T-helper 9 cell (primary cell): Measurements from ENCODE around the gene KCNH3.
"Not testable (repeated sequence)": the region's sequence is repeated elsewhere in the genome, so short reads cannot be mapped to it uniquely, and the experiment has no call there.

Source experiments
- DNase-seq: peaks from one replicate; pipeline ENCODE4 v3.0.0-alpha.2; 2020
- total RNA-seq, 2 donors: gene quantifications; one replicate each; lab custom pipeline; 2026; lab: John Stamatoyannopoulos, UW

The KCNH3 gene
- 2.7 to 9.2 reads per million in 2 donors for total RNA-seq

- DNase-seq, result peak; percentile 85
Measured at GRCh38 chr12:49538510-49539403, at the start of gene KCNH3. TSS of gene KCNH3 (plus strand) at chr12:49539030. CDS start at chr12:49539417, 387 bp downstream.

DNA sequence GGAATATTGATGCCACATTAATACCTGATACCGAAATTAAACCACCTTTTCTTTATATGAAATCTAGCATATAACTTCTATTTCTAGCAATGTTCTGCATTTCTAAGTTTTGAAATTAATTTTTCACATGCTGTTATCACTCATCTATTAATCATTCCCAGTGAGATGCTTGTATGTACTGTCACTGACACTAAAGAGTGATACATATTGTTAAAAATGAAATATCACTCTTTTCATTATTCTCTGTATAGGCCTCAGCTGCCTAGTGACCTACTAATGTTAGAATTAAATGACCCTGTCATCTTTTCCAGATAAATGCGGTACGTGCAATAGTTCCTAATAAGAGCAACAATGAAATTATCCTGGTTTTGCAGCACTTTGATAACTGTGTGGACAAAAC lies 49.7 kb upstream of the KCNH3 start:
- no peak for DNase-seq

DNA sequence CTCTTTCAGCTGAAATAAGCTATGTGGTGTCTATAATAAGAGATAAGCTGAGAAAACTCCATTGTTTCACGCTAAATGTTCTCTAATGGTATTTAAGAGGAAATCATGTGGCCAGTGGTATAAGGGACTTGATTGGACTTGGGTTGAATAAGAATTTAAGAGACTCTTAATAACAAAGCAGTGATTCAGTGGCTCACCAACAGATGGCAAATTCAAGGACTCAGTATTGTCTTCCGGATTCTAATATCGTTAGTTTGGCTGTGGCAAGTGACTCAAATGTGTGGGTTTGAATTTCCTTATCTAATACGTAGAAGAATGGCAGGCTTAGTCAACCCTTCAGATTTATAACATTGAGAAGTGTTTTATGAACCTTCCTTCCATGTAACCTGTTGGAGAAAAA lies 49.1 kb upstream of the KCNH3 start:
- DNase-seq, result no peak

DNA sequence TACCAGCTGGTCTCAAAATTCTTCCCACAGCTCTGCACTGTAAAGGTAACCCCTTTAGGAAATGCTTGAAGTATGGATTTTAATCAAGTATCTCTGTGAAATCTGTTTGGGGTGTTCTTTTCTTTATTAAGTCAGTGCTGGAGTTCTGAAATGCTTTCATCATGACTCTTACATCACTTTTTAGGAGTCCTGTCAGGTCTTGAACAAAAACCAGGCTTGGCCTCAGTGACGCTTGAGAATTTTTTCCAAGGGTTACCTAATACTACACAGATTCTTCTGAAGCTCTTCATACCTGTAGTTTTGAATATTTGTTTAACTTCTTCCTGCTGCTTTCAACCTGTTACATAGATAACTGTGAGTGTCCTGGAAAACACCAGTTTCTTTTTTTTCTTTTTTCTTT lies 47.0 kb upstream of the KCNH3 start:
- no peak for DNase-seq

- no peak for DNase-seq
Measured at GRCh38 chr12:49493900-49494299, 44.9 kb upstream of the KCNH3 start.

DNA sequence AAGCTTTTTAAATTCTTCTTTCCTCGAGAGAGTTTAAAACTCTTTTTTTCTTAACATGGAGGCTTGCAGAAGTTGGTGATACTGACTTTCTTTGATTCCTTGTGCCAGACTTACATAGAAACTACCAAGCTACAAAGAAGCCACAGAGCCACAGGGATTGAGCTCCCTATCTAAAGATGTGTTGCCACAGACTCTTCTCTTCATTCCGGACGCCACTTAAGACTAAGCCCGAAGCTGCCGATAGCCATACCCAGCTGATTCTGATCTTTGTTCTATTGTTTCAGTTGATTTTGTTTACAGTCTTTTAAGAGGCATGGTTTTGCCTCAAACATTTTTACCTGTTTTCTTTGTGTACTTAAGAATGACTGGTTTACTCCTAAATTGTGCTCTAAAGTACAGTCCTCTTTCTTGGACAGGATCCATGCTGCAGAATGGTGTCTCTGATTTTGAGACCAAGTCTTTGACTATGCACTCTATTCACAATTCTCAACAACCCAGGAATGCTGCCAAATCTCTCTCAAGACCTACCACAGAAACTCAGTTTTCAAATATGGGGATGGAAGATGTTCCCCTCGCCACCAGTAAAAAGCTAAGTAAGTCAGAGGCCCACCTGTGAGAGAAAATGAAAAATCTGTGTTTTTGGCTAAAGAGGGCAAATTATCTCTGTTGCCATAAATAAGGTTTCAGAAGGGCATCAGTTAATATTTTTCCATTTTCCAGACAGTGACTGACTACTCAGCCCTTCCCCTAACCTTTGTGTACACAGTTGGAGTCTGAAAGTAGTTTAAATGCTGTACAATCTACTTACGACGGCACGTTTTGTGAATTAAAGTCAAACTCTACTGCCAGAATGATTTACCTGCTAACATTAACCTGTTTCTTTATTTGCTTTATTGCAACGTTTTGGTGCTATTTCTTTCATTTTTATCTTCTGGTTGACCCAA lies 42.1 kb upstream of the KCNH3 start:
- DNase-seq, result no peak

DNA sequence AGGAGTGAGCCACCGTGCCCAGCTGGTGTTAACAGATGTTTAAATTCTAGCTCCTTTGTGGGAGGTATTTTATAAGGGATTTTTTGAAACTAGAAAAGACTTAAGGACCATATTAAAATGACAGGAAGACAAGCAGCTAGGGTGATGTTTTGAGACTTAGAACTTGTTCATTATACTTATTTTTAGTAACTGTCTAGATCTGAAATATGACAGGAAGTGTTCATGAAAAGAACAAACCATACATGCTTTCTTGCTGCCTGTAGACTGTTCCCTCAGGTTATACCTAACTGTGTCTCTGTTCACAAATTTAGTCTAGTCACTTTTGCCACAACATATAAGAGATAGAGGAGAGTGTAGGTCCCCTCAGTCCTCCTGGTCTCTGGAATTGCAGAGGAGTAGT lies 36.9 kb upstream of the KCNH3 start:
- DNase-seq, result no peak

- no peak for DNase-seq
Measured at GRCh38 chr12:49502590-49502989, 36.2 kb upstream of the KCNH3 start.

- DNase-seq, result no peak
Measured at GRCh38 chr12:49503674-49504180, 35.1 kb upstream of the KCNH3 start.

GRCh38 chr12:49505672-49506071 lies 33.2 kb upstream of the KCNH3 start:
- DNase-seq, result no peak

GRCh38 chr12:49507139-49507538 lies 31.7 kb upstream of the KCNH3 start:
- DNase-seq, result no peak

- not testable (repeated sequence) for DNase-seq
Measured at GRCh38 chr12:49509681-49510080, 29.1 kb upstream of the KCNH3 start.

DNA sequence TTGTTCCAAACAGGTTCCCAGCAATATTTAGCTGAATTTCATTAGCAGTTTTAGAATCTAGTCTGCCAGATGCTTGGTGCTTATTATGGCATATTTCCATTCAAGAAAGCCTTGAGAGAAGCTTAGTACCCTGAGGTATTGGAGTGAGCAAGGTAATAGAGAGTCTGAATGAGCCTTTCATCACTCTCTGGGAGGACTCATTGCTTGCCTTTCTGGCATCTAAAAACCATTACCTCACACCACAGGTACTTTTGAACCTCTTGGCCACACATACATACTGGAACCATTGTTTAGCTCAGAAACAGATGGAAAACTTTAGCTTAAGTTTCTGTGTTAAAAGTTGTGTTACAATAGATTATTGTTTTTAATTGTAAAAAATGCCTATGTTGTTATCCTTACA lies 27.4 kb upstream of the KCNH3 start:
- no peak for DNase-seq

DNA sequence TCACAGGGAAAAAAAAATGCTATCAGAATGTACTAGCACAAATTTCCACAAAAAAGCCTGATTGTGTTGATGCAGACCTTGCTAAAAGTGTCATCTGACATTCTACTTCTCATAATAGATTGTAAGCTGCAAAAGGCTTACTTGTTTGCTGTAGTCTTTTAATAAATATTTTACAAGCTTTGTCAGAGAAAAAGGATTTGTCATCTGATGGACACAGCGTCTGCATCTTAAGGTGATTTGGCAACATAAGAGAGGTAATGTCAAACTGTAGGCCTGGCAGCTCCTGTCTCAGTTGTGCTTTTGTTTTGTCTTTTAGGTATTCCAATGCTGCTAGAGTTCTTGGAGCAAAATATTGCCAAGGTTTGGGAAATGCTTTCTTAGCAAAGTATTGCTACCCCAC lies 26.3 kb upstream of the KCNH3 start:
- DNase-seq, result no peak

GRCh38 chr12:49515266-49515665 lies 23.6 kb upstream of the KCNH3 start:
- no peak for DNase-seq

DNA sequence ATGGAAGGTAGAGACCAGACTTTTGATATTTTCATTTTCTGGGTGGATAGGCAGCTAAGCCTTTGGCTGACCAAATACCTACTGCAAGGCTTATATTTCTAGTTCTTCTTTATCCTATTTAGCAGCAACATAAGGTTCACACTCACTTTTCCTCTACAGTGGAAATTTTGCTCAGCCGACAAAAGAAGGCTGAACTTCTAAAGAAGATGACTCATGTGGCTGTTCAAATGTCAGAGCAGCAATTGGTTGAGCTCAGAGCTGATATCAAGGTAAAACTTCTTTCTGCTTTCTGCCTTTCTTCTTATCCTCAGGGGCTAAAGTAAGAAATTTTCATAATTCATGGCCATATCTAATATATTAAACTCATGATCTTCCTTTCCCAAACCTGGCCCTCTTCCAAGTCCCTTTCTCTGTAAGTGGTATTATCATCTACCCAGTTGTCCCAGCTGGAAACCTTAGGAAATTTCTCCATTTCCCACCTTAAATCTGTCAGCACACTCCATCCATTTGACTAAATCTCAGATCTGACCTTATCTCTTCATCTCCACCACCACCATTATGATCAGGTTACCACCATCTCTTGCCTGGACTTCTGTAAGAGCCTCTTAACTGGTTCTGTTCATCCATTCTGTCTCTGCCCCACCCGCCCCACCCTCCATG lies 19.8 kb upstream of the KCNH3 start:
- no peak for DNase-seq

DNA sequence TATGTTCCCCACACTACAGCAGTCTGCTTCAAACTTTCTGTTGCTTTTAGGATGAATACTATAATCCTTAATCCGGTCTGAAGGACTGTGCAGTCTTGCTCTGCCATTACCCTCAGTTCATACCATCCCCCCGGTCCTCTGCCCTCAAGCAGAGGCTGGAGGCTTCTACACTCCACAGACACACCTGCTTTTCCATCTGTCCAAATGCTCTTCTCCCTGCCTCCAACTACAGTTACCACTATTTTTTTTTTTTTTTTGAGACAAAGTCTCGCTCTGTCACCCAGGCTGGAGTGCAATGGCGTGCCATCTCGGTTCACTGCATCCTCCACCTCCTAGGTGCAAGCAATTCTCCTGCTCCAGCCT lies 19.3 kb upstream of the KCNH3 start:
- no peak for DNase-seq

DNA sequence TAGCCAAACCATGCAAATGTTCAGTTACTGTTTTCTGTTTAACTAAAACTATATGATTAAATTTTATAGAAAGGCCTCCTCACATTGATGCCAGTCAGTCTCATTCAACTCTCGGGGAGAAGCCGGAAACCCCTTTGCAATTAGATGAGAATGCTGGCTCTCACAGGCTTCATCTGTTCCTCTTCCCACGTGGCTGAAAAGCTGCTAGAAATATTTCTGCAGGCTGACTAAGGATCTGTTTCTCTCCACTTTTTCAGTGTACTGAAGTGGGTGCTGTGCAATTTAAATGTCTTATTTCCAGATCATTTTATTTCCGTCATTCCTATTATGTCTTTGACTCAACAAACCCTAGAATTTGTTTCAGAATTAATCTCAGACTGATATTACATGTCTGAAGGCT lies 17.4 kb upstream of the KCNH3 start:
- no peak for DNase-seq

- no peak for DNase-seq
Measured at GRCh38 chr12:49524660-49525324, 14.0 kb upstream of the KCNH3 start.

DNA sequence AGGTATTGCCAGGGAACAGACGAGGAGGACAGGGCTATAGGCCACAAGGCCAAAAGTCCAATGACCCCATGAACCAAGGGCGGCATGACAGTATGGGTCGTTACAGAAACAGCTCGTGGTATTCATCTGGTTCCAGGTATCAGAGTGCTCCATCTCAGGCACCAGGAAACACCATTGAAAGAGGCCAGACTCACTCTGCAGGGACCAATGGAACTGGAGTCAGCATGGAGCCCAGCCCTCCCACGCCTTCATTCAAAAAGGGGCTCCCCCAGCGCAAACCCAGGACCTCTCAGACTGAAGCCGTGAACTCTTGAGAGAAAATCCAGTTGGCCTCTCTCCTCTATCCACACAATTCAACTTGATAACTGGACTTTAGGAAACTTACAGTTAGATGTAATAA lies 12.9 kb upstream of the KCNH3 start:
- DNase-seq, result no peak

DNA sequence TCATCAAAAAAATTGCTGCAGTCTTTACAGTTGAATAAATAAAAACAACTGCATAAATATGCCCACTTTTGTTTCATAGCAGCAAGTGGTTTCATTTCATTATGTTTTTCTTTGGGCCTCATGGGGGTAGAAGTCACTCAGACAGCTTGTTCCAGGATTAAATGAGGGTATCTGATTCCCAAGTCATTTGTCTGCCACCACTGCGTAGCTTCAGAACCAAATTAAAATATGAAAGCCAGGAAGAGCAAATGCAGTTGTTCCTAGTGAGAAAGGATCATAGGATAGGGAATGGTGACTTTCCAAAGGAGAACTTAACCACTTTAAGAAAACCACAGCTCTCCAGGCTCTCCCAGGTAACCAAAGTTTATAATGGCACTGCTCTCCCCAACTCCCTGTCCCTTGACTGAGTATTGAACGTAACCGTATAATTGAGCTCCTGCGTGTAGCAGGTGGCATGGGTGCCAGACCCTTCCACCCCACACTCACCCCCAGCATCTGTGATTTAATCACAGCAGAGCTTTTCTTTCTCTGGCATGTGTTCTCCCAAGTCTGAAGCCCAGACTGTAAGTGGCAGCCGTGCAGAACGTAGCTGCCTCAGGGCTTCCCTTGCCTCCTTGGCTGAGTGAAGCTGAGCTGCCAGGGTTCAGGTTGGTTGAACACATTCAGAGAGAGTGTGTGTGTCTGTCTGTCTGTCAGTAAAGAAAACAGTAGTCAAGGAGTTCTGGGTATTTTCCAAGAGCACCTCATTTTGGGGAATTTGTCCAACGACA lies 11.3 kb upstream of the KCNH3 start:
- DNase-seq, result no peak

- no peak for DNase-seq
Measured at GRCh38 chr12:49529414-49529813, 9.4 kb upstream of the KCNH3 start.
